ENCODE measurements around the gene LPO.

GRCh38 chr17:58224315-58224714 is 14.1 kb upstream of the LPO start:
- TF ChIP-seq CTCF (IDR thresholded peaks at IDR 0.05; ENCODE audit: low read depth, low read length) (no peak), EZH2phosphoT487 (IDR thresholded peaks at IDR 0.05; ENCODE audit: low read depth) (no peak)
